Amniotic stem cell (primary cell): Measurements from ENCODE around the gene EXOSC10.
"Not testable (repeated sequence)": the region's sequence is repeated elsewhere in the genome, so short reads cannot be mapped to it uniquely, and the experiment has no call there.

Experiments used
- DNase-seq: peaks from one replicate; lab custom pipeline; 2025; lab: John Stamatoyannopoulos, UW

The EXOSC10 gene

GRCh38 chr1:11109047-11109760 is 9.5 kb upstream of the EXOSC10 start:
- no peak for DNase-seq

DNA sequence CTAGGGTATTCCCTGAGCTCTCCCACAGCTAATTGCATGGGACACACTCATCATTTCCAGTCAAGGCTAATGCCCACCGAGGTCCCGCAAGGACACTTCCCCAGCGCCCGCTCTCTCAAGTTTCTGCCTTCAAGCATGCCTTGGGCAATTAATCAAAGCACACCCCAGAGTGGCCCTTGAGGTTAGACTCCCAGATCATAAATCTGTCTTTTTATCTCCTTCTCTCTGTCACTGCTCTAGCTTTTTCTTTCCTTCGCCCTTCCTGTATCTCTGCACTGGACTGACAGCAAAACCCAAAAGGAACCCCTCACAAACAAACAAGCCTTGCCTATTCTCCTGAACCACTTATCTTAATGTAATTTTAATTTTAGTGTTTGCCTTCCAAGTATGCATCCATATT is 7.9 kb upstream of the EXOSC10 start:
- DNase-seq = no peak

GRCh38 chr1:11105586-11105985 is 5.9 kb upstream of the EXOSC10 start:
- no peak for DNase-seq

- no peak for DNase-seq
These were observed 1.7 kb upstream of the EXOSC10 start for GRCh38 chr1:11101347-11101746.

- DNase-seq = not testable (repeated sequence)
These were observed 1.1 kb upstream of the EXOSC10 start for GRCh38 chr1:11100806-11101205.

GRCh38 chr1:11100149-11100493 is 452 bp upstream of the EXOSC10 start:
- no peak for DNase-seq

GRCh38 chr1:11098931-11099309 is 749 bp downstream of the EXOSC10 start:
- DNase-seq = no peak

GRCh38 chr1:11083784-11084183 is 15.9 kb downstream of the EXOSC10 start:
- DNase-seq = not testable (repeated sequence)

GRCh38 chr1:11080931-11081330 is 18.7 kb downstream of the EXOSC10 start:
- DNase-seq = no peak

- no peak for DNase-seq
These were observed 21.0 kb downstream of the EXOSC10 start for GRCh38 chr1:11078631-11079030.

- not testable (repeated sequence) for DNase-seq
These were observed 26.3 kb downstream of the EXOSC10 start for GRCh38 chr1:11073398-11073797.

DNA sequence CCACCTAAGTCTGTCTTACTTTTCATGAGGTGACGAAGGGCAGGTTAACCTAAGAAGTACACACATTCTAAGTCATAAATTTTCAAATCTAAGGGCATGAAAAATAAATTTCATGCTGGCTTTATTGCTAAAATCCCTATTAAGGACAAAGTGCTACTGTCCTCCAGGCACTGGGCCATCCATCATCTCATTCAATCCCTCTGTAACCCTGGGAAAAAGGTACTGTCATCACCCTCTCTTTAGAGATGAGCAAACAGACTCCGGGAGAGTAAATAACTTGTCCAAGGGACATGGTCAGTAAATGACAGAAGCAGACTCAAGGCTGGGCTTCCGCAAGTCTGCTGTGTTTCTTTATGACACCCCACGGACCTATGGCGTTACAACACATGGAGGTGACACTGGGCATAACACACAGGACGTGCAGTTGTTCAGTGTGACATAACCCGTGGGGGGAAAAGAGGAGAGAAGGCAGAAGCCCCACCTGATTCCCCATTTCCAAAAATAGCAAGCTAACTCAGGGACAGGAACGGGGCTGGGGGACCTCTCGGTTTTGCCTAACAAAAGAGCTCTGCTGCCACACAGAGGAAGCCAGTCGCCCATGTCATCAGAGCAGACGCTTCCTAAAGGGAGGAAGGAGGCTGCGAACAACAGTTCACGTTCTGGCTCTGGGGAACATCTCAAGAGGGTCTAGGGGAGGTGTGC is 27.3 kb downstream of the EXOSC10 start:
- no peak for DNase-seq

GRCh38 chr1:11071463-11072215 is 28.0 kb downstream of the EXOSC10 start:
- no peak for DNase-seq

- no peak for DNase-seq
These were observed 28.8 kb downstream of the EXOSC10 start for GRCh38 chr1:11070876-11071275.

DNA sequence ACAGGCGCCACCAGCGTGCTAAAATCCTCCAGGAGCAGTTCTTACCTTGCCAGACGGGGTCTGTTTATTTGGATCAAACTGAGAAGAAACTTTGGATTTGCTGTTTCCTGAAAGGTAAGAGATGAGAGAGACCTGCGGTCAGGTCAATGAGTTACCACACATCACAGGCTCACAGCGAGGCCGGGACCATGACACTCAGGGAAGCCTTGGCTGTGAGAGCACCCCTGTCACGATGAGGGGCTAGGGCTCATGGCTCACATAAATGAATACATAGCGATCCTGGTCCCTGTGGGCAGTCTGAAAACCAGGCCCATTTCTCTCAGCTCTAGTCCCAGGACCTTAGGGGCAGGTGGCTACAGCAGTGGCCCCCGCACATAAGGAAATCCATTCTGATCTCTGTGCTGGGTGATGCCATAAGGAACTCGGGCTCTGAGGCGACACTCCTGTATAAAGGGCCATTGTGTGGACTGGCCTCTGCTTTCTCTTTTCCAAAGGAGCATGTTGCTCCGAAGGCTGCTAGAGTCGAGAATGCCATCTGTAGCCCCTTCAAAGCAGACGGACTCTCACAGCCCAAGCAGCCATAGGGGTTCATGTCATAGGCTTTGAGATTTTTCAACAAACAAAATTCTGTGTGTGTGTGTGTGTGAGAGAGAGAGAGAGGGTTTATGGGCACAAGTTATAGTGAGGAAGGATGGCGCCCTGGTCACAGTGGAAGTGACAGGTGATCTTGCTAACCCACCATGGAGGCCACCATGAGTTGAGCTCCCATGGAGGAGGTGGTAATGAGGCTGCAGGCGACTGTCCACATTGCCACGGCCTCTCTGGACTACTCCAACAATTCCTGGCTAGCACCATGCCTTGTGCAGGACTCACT is 30.8 kb downstream of the EXOSC10 start:
- DNase-seq = no peak

GRCh38 chr1:11067716-11068599 is 31.7 kb downstream of the EXOSC10 start:
- no peak for DNase-seq

GRCh38 chr1:11065796-11066195 is 33.9 kb downstream of the EXOSC10 start:
- no peak for DNase-seq

GRCh38 chr1:11064942-11065341 is 34.7 kb downstream of the EXOSC10 start:
- no peak for DNase-seq

DNA sequence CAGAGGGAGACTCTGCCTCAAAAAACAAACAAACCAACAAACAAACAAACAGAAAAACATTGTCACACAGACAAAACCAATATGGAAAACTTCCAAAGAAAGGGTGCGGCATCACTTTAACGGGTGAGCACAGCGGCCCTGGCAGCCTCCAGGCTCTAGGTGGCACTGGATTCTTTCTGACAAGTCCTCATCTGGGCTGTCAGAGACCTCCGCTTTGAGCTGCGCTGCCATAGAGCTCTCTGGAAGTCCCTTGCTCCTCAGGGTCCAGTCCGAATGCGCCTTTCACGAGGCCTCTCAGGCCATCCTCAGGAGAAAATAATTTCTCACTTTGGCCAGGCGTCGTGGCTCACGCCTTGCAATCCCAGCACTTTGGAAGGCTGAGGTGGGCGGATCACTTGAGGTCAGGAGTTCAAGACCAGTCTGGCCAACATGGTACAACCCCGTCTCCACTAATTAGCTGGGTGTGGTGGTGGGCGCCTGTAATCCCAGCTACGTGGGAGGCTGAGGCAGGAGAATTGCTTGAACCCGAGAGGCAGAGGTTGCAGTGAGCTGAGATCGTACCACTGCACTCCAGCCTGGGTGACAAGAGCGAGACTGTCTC is 35.6 kb downstream of the EXOSC10 start:
- not testable (repeated sequence) for DNase-seq

GRCh38 chr1:11062965-11063401 is 36.7 kb downstream of the EXOSC10 start:
- DNase-seq = no peak
